Testis (tissue), 2 donors: Measurements from ENCODE around the gene OR1C1.
"Not testable (repeated sequence)": the region's sequence is repeated elsewhere in the genome, so short reads cannot be mapped to it uniquely, and the experiment has no call there.

ENCODE experiments used
- POLR2A ChIP-seq: fragments of 450-650 bp; IDR thresholded peaks from one replicate; pipeline ENCODE4 v1.6.1; 2017; ENCODE audit warnings: antibody characterized with exemption, mild to moderate bottlenecking, moderate library complexity
- TF ChIP-seq, protein P1 (sequence below), 3 experiments: fragments of 450-650 bp in 2 of 3; fragments of 200-600 bp in 1 of 3; sonication (generic) in 1 of 3; IDR thresholded peaks; one replicate each; pipeline ENCODE4 v1.5.1; 2016 to 2019; ENCODE audit warnings: antibody characterized with exemption in 3 of 3, mild to moderate bottlenecking in 2 of 3, moderate library complexity in 1 of 3

DNA sequence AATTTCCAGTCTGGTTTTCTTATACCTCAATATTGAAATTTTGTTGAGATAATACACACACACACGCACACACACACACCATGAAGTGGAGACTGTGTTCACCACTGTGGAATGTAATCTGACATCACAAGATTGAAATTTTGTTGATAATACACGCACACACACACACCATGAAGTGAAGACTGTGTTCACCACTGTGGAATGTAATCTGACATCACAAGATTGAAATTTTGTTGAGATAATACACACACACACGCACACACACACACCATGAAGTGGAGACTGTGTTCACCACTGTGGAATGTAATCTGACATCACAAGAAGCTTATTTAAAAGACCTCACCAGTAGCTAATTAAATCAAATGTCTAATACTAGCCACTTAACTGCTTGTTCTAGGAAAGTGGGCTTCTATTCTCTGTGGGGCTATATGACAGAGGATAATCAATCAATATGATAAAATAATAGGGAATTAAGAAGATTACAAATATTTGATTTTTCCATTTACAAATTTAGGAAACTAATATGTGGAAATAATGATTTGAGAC is 18.1 kb downstream of the OR1C1 start:
- TF ChIP-seq, protein P1, sequence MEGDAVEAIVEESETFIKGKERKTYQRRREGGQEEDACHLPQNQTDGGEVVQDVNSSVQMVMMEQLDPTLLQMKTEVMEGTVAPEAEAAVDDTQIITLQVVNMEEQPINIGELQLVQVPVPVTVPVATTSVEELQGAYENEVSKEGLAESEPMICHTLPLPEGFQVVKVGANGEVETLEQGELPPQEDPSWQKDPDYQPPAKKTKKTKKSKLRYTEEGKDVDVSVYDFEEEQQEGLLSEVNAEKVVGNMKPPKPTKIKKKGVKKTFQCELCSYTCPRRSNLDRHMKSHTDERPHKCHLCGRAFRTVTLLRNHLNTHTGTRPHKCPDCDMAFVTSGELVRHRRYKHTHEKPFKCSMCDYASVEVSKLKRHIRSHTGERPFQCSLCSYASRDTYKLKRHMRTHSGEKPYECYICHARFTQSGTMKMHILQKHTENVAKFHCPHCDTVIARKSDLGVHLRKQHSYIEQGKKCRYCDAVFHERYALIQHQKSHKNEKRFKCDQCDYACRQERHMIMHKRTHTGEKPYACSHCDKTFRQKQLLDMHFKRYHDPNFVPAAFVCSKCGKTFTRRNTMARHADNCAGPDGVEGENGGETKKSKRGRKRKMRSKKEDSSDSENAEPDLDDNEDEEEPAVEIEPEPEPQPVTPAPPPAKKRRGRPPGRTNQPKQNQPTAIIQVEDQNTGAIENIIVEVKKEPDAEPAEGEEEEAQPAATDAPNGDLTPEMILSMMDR (IDR thresholded peaks at IDR 0.05): not testable (repeated sequence)
- not testable (repeated sequence) for TF ChIP-seq POLR2A
